ENCODE measurements around the gene TMTC2.

Gene TMTC2

GRCh38 chr12:83136411-83136810, 449.7 kb downstream of the TMTC2 start:
- no peak for ATAC-seq
- DNase-seq, result no peak

DNA sequence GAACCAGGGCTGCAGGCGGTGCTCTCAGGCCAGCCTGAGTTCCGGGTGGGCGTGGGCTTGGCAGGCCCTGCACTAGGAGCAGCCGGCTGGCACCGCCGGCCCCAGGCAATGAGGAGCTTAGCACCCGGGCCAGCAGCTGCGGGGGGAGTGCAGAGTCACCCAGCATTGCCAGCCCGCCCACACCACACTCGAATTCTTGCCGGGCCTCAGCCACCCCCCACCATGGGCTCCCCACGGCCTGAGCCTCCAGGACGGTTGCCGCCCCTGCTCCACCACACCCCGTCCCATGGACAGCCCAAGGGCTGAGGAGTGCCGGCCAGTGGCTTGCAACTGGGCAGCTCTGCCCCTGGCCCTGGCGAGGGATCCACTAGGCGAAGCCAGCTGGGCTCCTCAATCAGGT, 453.4 kb downstream of the TMTC2 start:
- DNase-seq (no peak), ATAC-seq (no peak)

- no peak for DNase-seq
- ATAC-seq, result no peak
Observed at GRCh38 chr12:83141460-83141994, 454.8 kb downstream of the TMTC2 start.

DNA sequence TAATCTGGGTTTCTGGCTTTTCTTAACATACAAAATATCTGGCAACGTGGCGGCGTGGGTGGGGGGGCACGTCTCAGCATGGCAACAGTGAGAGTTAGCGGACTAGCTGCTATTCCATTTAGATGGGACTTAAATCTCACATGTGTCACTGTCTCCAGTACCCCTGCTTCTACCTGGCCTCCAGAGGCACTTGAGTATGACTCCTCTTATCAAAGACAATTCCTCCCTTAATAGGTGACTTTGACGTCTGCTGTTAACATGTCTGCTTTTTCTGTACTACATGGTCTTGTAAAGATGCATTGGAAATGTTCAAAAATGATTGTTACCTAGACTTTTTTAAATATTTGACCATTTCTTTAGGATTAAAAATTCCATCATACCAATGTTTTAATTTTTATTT, 456.2 kb downstream of the TMTC2 start:
- ATAC-seq (no peak), DNase-seq (no peak)

- no peak for DNase-seq
- no peak for ATAC-seq
Observed at GRCh38 chr12:83143950-83144349, 457.2 kb downstream of the TMTC2 start.

DNA sequence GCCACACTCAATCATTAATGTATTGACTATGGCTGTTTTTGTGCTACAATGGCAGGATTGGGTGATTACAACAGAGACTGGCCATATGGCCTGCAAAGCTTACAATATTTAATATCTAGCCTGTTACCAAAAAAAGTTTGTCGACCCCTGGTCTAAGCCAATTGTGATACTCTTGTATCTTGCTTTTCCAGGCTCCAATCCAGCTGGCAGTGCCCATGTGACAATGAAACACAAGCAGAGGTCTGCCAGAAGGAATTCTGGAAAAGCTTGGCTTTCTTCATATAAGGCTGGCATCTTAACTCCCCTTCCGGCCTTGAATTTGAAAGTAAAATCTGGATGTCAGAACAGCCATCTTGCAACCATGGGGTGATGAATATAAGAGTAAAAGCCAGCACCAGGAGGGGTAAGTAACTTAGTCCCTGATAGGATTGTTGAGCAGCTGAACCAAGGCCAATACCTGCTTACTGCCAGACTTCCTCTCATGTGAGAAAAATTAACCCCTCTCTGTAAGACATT, 458.7 kb downstream of the TMTC2 start:
- no peak for ATAC-seq
- DNase-seq, result no peak

GRCh38 chr12:83147341-83147740, 460.6 kb downstream of the TMTC2 start:
- no peak for DNase-seq
- no peak for ATAC-seq

DNA sequence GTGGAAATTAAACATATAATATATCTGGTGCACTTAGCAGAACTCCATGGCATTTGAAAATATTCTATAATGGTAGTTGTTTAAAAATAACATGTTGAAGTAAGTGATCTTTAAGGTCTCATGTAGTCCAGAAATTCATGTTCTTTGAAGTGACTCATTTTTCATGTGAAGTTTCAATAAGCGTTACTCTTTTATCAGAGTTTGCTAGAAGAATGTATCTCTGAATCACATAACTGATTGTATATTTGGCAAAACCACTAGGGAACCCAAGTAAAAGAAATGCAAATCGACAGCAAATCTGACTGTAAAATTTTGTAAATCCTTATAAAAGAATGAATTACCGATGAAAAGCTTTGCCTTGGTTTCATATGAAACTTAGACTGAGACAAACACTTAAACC, 463.3 kb downstream of the TMTC2 start:
- no peak for ATAC-seq
- no peak for DNase-seq

DNA sequence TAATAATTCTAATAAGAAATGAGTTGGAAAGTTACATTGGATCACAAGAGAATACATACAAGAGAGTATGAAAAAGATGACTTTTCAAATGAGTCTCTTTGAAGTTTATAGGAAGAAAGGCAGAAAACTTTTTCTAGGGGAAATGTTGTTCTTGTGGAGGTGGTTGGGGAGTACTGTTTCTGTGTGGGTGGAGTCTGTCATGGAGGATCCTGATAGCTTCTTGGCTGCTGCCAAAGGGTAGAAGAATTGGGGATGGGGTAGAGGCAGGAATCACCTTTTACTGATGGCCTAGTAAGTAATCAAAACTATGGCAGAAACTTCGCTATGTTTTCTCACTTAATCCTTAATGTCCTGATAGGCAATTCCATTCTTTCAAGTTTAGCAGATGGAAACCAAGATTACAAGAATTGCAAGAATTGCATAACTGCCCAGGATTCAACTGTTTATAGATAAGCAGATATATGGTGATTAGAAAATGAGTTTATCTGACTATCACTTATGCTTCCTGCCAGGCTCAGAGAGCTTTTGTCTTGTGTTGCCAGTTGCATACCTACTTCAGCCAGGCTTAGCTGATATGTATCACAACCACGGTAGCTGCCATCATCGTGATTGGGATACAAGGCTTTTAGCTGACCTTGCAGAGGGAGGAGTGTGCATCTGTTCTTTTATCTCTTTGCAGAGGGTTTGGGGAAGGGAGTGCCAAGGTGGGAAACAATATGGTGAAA, 463.9 kb downstream of the TMTC2 start:
- DNase-seq (no peak), ATAC-seq (no peak)

GRCh38 chr12:83153177-83153576, 466.5 kb downstream of the TMTC2 start:
- no peak for DNase-seq
- ATAC-seq, result no peak

- ATAC-seq, result no peak
- DNase-seq, result no peak
Observed at GRCh38 chr12:83156815-83157214, 470.1 kb downstream of the TMTC2 start.

DNA sequence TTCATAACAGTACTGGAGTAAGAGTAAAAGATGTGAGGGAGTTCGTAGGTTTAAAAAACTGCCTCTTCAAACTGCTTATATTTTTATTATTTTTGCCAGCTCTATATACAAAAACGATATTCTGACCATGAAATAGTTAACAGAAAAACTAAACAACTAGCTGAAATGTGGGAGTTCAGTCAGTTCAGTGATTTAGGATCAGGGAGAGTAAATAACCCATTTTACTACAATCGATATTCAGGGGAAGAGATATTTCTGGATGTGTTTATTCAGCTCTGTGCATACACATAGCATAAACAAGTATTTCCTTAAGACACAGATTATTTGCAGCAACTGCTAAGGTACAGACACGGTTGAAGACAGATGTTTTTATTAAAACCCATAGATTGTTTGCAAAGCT, 470.9 kb downstream of the TMTC2 start:
- ATAC-seq, result no peak
- DNase-seq, result no peak

DNA sequence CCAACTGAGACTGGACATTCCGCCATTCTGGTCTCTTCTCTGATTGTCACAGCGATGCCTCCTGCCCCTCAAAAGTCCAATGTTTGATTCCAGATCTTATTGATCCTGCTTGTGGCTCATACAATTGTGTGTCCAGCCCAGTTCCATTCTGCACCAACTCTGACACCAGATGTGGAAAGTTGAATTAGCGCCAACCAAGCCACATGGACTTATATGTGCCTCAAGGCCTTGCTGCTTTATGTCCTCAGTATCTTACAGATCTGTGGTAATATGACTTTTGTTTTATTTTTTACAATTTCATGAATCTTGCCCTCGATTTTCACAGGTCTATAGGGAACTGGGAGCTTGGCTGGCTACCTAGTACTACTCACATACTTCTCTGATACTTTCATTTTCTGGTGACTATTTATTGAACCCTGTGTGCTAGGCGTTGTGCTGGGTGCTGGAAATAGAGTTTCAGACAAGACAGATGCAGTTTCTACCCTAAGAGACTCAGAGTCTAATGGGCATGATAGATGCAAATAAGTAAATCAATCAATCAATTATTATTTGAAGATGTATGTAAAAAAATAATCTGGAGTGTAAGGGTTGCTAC, 472.0 kb downstream of the TMTC2 start:
- no peak for ATAC-seq
- DNase-seq, result no peak

- DNase-seq (no peak), ATAC-seq (no peak)
Observed at GRCh38 chr12:83161456-83161855, 474.8 kb downstream of the TMTC2 start.

- no peak for ATAC-seq
- DNase-seq, result no peak
Observed at GRCh38 chr12:83168751-83169150, 482.0 kb downstream of the TMTC2 start.

GRCh38 chr12:83172441-83172840, 485.7 kb downstream of the TMTC2 start:
- DNase-seq, result no peak
- ATAC-seq, result no peak

DNA sequence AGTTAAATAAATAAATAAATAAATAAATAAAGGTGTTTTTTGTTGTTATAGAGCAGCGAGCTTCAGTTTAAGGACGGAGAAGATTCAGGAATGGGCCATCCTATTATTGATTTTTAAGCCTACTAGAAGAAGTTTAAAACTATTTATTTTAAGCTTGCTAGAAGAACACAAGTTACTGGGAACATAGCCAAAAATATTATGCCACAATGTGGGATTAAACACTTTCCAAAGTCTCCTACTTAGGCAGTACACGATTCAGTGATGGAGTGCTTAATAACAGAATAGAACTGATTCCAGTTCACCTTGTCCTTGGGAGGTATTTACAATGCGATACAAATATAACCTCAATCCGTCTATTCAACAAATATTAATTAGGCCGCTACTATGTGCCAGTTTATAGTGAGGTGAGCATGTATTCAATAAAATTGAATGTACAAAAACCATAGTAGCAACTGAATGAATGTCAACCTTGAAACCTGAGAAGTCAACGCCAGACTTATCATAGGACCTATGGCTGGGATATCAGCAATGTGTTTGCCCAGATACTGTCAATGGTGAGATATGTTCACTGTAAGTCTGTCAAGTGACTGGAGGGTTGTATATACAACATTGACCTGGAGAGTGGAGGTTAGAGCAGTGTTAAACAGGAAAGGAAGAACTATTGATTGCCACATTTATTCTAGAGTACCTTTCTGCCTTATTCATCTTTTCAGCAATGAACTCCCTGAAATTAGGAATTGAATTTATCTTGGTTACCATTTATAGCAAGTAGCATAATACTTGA, 486.4 kb downstream of the TMTC2 start:
- ATAC-seq (no peak), DNase-seq (no peak)

DNA sequence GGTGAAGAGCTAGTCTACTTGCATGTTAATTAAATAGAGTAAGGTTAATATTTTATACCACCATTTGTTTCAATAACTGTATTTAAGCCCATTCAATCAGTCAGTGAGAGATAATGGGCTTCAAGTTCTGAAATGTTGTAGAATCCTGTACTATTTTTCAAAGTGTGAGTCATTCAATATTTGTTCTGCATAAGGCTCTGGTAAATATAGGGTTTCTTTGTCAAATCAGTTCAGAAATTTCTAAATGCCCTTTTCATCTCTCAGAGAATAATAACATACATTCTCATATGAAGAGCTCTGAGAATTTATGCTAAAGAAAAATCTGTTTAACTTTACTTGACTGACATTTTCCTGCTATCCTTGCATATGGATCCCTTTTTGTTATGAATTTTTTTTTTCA, 493.3 kb downstream of the TMTC2 start:
- DNase-seq (no peak), ATAC-seq (no peak)

GRCh38 chr12:83181074-83181473, 494.4 kb downstream of the TMTC2 start:
- ATAC-seq (no peak), DNase-seq (no peak)

- DNase-seq (no peak), ATAC-seq (no peak)
Observed at GRCh38 chr12:83183132-83183531, 496.4 kb downstream of the TMTC2 start.
